ENCODE measurements around the gene NRSN2.
"Not testable (repeated sequence)": the region's sequence is repeated elsewhere in the genome, so short reads cannot be mapped to it uniquely, and the experiment has no call there.

NRSN2 gene

GRCh38 chr20:375265-375889 is 28.5 kb downstream of the NRSN2 start:
- DNase-seq: no peak

- DNase-seq: no peak
Measured at GRCh38 chr20:376089-376488, 29.2 kb downstream of the NRSN2 start.

GRCh38 chr20:376750-377149 is 29.8 kb downstream of the NRSN2 start:
- DNase-seq: no peak

- DNase-seq: not testable (repeated sequence)
Measured at GRCh38 chr20:377578-377977, 30.7 kb downstream of the NRSN2 start.

- no peak for DNase-seq
Measured at GRCh38 chr20:378961-379336, 32.0 kb downstream of the NRSN2 start.

- DNase-seq: peak; percentile 75 to 76
Measured at GRCh38 chr20:380763-381580, 34.1 kb downstream of the NRSN2 start.

- DNase-seq: peak; percentile 71 to 79
Measured at GRCh38 chr20:381581-382290, 34.8 kb downstream of the NRSN2 start.

- DNase-seq: peak in 1 of 2 donors; percentile 12
Measured at GRCh38 chr20:382291-383115, 35.6 kb downstream of the NRSN2 start.

- DNase-seq: no peak
Measured at GRCh38 chr20:383889-384288, 37.0 kb downstream of the NRSN2 start.

- DNase-seq: no peak
Measured at GRCh38 chr20:384723-385122, 37.8 kb downstream of the NRSN2 start.

- no peak for DNase-seq
Measured at GRCh38 chr20:385448-385847, 38.5 kb downstream of the NRSN2 start.

GRCh38 chr20:386634-387033 is 39.7 kb downstream of the NRSN2 start:
- DNase-seq: not testable (repeated sequence)

GRCh38 chr20:387520-387919 is 40.6 kb downstream of the NRSN2 start:
- no peak for DNase-seq

GRCh38 chr20:388034-388994 is 41.4 kb downstream of the NRSN2 start:
- DNase-seq: no peak

- no peak for DNase-seq
Measured at GRCh38 chr20:389220-389619, 42.3 kb downstream of the NRSN2 start.

- no peak for DNase-seq
Measured at GRCh38 chr20:391041-391711, 44.3 kb downstream of the NRSN2 start.

GRCh38 chr20:393296-393695 is 46.4 kb downstream of the NRSN2 start:
- DNase-seq: not testable (repeated sequence)

GRCh38 chr20:396252-396618 is 49.3 kb downstream of the NRSN2 start:
- DNase-seq: no peak

- no peak for DNase-seq
Measured at GRCh38 chr20:396619-397431, 49.9 kb downstream of the NRSN2 start.
